HL-60 (cell line): ENCODE data around the gene KLC1.

Experiments
- CTCF ChIP-seq: IDR thresholded peaks from one replicate; pipeline ENCODE4 v1.5.1; 2011; ENCODE audit warnings: low read length, control low read depth, inconsistent platforms; ENCODE audit not compliant: insufficient read depth
- GABPA ChIP-seq: IDR thresholded peaks from 2 replicates; pipeline ENCODE4 v1.6.1; 2012; ENCODE audit warnings: low read depth
- POLR2AphosphoS5 ChIP-seq: IDR thresholded peaks from 2 replicates; pipeline ENCODE4 v1.6.1; 2012; ENCODE audit warnings: low read depth
- REST ChIP-seq: IDR thresholded peaks from 2 replicates; pipeline ENCODE4 v1.6.1; 2012; ENCODE audit warnings: low read depth; ENCODE audit not compliant: insufficient replicate concordance

GRCh38 chr14:103693515-103693914 is 64.5 kb downstream of the KLC1 start:
- TF ChIP-seq CTCF (no peak), GABPA (no peak), POLR2AphosphoS5 (no peak), REST (no peak)
